Cardiac muscle cell (in vitro differentiated cells and primary cell): ENCODE results near the gene CLEC12A. TPM values are rescaled to one million over a fixed set of nuclear protein-coding genes. Genes with fewer than 3 reads are reported as not detected.

Experiments
- DNase-seq, 2 donors: peaks; one replicate each; pipeline versions ENCODE4 v3.0.0 to v3.0.0-alpha.2; 2010 to 2017; ENCODE audit warnings: low read depth in 1 of 2, low spot score in 1 of 2
- H3K27ac ChIP-seq: fragments of 200-600 bp; sonication (generic); 2 replicates; pipeline ENCODE4 v1.5.1; 2016
- H3K27me3 ChIP-seq: fragments of 200-600 bp; sonication (generic); 2 replicates; pipeline ENCODE4 v1.6.0; 2016; ENCODE audit warnings: control low read depth
- H3K36me3 ChIP-seq: fragments of 200-600 bp; sonication (generic); 2 replicates; pipeline ENCODE4 v1.5.1; 2016; ENCODE audit warnings: control low read depth
- H3K4me1 ChIP-seq: fragments of 200-600 bp; sonication (generic); 2 replicates; pipeline ENCODE4 v1.8.1; 2017; ENCODE audit warnings: low read depth, mild to moderate bottlenecking, mixed run types
- H3K4me3 ChIP-seq: fragments of 200-600 bp; sonication (generic); 2 replicates; pipeline ENCODE4 v1.5.1; 2016; ENCODE audit warnings: mild to moderate bottlenecking
- H3K9me3 ChIP-seq: fragments of 200-600 bp; sonication (generic); 2 replicates; pipeline ENCODE4 v1.5.1; 2017; ENCODE audit warnings: low read depth, mild to moderate bottlenecking, control low read depth
- CTCF ChIP-seq: IDR thresholded peaks from 2 replicates; pipeline ENCODE4 v1.5.1; 2012; ENCODE audit warnings: low read depth, mild to moderate bottlenecking, low read length
- polyA plus RNA-seq: library from polyadenylated mRNA; unstranded; fragments of >200 nt; fragmentation: Nextera tagmentation; extraction: Ambion mirVana; gene quantifications from 2 replicates; pipeline ENCODE4 v1.2.1, GENCODE V29; 2016
- total RNA-seq: library from RNA; depleted of rRNA; stranded (reverse); fragments of >200 nt; gene quantifications from 2 replicates; pipeline ENCODE4 v1.2.3, GENCODE V29; 2016

The CLEC12A gene
- total and polyA plus RNA-seq, 2 experiments from 2014 or later, result not detected

- no peak overlapping the region for H3K4me3 ChIP-seq
- H3K36me3 ChIP-seq, result no peaks in the 10 kb centered on the region
- no peaks in the 10 kb centered on the region for H3K4me1 ChIP-seq
- DNase-seq, result no peak
- no peaks in the 10 kb centered on the region for H3K9me3 ChIP-seq
- no peak for TF ChIP-seq CTCF
- no peaks in the 10 kb centered on the region for H3K27me3 ChIP-seq
- no peak overlapping the region for H3K27ac ChIP-seq
Observed at GRCh38 chr12:10027311-10027710, 56.1 kb downstream of the CLEC12A start.

- Histone ChIP-seq H3K4me3 (no peak overlapping the region), H3K4me1 (no peaks in the 10 kb centered on the region), H3K36me3 (no peaks in the 10 kb centered on the region), H3K27me3 (no peaks in the 10 kb centered on the region), H3K9me3 (no peaks in the 10 kb centered on the region), H3K27ac (no peak overlapping the region)
- no peak for TF ChIP-seq CTCF
- no peak for DNase-seq
Observed at GRCh38 chr12:10027721-10028120, 56.5 kb downstream of the CLEC12A start.

GRCh38 chr12:10030446-10030845 lies 59.2 kb downstream of the CLEC12A start, which contains the start of gene CLEC9A:
TSS of gene CLEC9A (plus strand) at chr12:10030682. CDS start at chr12:10052688, 22,006 bp downstream.
- DNase-seq, result no peak
- Histone ChIP-seq H3K27ac (no peak within 1 kb of the TSS), H3K9me3 (no peaks in the 10 kb centered on the region), H3K36me3 (no peaks in the 10 kb centered on the region), H3K4me3 (no peak within 1 kb of the TSS), H3K4me1 (no peaks in the 10 kb centered on the region), H3K27me3 (no peaks in the 10 kb centered on the region)
- no peak for TF ChIP-seq CTCF

GRCh38 chr12:10031321-10031720 lies 60.1 kb downstream of the CLEC12A start:
- no peak for DNase-seq
- Histone ChIP-seq H3K4me3 (no peak overlapping the region), H3K36me3 (no peaks in the 10 kb centered on the region), H3K27ac (no peak overlapping the region), H3K4me1 (no peaks in the 10 kb centered on the region), H3K27me3 (no peaks in the 10 kb centered on the region), H3K9me3 (no peaks in the 10 kb centered on the region)
- TF ChIP-seq CTCF, result no peak

GRCh38 chr12:10031771-10032175 lies 60.6 kb downstream of the CLEC12A start:
- no peaks in the 10 kb centered on the region for H3K4me1 ChIP-seq
- H3K36me3 ChIP-seq, result no peaks in the 10 kb centered on the region
- no peak for TF ChIP-seq CTCF
- peak in 1 of 2 donors; percentile 66 for DNase-seq
- no peak overlapping the region for H3K27ac ChIP-seq
- no peaks in the 10 kb centered on the region for H3K9me3 ChIP-seq
- no peaks in the 10 kb centered on the region for H3K27me3 ChIP-seq
- no peak overlapping the region for H3K4me3 ChIP-seq
